Measurements from ENCODE around the gene ANKRD6.
"Not testable (repeated sequence)": the region's sequence is repeated elsewhere in the genome, so short reads cannot be mapped to it uniquely, and the experiment has no call there.

The ANKRD6 gene

GRCh38 chr6:89611666-89612065, 178.7 kb downstream of the ANKRD6 start:
- no peak for DNase-seq

DNA sequence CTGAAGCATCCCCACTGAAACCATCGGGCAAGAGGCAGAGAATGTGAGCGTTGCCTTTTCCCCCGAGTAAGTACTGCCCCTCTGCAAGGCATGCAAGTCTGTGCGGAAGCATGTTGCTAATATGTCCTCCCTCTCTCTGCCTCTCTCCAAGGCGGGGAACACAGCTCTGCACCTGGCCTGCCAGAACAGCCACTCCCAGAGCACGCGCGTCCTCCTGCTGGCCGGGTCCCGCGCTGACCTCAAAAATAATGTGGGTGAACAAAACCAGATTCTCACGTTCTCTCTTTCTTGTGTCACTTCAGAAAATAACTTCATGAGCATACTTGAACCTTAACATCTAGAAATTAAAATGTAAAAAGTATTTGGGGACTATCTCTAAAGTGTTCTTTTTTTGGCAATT, 179.2 kb downstream of the ANKRD6 start:
- no peak for DNase-seq

DNA sequence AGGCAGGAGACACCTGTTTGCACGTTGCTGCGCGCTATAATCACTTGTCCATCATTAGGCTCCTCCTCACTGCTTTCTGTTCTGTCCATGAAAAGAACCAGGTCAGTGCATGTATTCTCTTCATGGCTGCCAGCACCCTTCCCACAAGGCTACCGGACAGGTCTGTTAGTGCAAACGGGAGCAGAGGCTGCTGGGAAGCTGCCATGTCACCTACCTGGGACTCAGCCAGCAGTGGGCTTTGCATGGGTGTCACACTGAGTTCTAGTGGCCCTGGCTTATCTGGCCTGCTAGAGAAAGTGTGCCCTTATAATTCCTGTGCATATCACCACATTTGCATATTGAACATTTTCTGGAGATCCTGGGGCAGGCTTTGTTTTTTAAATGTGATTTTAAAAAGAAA, 180.8 kb downstream of the ANKRD6 start:
- DNase-seq, result no peak

DNA sequence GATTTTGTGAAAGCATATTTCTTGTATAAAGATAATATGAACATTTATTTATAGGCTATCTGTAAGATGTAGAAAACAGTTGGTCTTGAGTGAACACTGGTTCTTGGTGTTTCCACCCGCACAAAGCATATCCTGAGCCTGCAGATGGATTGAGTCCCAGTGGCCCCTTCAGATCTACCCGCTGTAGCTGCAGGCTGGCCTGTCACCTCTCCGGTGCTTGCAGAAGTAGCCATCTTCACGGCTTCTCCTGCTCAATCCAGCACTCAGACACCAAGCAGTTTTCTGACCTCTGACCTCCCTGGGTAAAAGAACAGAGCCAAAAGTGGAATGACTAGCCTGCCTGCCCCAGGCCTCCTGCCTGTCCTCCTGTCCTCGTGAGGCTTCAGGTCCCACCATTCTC, 182.9 kb downstream of the ANKRD6 start:
- no peak for DNase-seq

DNA sequence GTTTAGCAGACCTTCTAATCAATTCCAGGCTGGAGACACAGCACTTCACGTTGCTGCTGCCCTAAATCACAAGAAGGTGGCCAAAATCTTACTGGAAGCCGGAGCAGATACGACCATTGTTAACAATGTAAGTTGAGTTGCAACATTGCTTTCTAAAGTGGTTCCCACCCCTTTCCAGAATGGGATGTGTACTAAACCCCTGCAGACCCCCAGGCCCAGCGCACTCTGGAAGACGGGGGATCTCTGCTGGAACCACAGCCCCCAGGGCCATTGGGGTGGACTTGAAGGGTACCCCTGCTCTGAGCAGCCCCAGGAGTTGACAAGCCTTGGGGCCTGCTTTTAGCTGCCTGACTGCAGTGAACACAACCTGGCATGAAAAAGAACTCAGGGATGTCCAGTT, 183.6 kb downstream of the ANKRD6 start:
- DNase-seq, result no peak

GRCh38 chr6:89618026-89618425, 185.1 kb downstream of the ANKRD6 start:
- no peak for DNase-seq

DNA sequence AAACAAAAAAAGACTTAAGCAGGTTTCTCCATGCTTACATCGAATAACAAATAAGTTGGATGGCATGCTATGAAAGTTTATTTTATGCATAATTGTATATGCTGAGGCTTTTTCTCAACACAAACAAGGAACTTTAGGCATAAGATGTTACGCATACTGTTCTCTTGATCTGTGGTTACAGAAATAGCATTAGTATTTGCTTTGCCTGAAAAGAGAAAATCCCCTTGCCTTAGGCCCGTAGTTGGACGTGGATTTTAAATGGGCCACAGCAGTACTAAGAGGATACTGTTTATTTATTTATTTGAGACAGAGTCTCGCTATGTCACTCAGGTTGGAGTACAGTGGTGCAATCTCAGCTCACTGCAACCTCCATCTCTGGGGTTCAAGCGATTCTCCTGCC, 186.6 kb downstream of the ANKRD6 start:
- no peak for DNase-seq

DNA sequence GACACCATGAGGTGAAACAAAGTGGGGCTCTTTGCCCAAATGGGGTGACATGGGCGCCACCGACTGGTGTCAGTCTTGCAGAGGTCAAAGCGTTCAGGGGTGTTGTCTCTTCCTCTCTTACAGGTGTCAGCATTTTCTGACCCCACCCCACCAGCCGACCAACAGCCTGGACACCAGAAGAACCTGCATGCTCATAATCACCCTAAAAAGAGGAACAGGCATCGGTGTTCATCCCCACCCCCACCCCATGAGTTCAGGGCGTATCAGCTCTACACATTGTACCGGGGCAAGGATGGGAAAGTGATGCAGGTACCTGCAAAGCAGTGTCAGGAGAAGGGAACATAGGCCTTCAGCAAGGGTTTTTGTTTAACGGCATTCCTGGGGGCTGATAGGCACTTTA, 190.8 kb downstream of the ANKRD6 start:
- DNase-seq, result no peak

DNA sequence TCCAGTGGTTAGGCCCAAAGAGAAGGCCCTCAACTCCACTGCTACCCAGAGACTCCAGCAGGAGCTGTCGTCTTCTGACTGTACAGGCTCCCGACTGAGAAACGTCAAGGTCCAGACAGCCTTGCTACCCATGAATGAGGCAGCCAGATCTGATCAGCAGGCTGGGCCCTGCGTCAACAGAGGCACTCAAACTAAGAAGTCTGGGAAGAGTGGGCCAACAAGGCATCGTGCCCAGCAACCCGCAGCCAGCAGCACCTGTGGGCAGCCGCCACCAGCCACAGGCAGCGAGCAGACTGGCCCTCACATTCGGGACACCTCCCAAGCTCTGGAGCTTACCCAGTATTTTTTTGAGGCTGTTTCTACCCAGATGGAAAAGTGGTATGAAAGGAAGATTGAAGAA, 197.5 kb downstream of the ANKRD6 start:
- DNase-seq, result no peak

- DNase-seq, result not testable (repeated sequence)
Observed at GRCh38 chr6:89636412-89636811, 203.5 kb downstream of the ANKRD6 start.

- no peak for DNase-seq
Observed at GRCh38 chr6:89637960-89638319, 205.0 kb downstream of the ANKRD6 start.

- DNase-seq, result peak; percentile 87
Observed at GRCh38 chr6:89638320-89639195, 205.6 kb downstream of the ANKRD6 start, which contains the start of gene LYRM2. Gene LYRM2, minus strand, starts transcription at chr6:89638747. Its CDS starts 31 bp downstream, at chr6:89638716.

GRCh38 chr6:89640804-89641203, 207.9 kb downstream of the ANKRD6 start:
- no peak for DNase-seq

DNA sequence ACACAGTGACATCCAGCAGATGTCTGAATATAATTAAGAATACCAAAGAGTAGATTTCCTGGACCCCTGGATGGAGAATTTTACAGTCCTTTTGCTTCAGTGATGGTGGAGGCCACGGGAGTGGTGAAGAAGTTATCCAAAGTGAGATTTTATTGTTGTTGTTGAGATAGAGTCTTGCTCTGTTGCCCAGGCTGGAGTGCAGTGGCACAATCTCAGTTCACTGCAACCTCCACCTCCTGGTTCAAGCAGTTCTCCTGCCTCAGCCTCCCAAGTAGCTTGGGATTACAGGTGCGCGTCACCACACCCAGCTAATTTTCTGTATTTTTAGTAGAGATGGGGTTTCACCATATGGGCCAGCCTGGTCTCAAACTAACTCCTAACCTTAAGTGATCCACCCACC, 208.6 kb downstream of the ANKRD6 start:
- DNase-seq, result not testable (repeated sequence)

- DNase-seq, result no peak
Observed at GRCh38 chr6:89642956-89643355, 210.0 kb downstream of the ANKRD6 start.

- DNase-seq, result no peak
Observed at GRCh38 chr6:89643406-89643805, 210.5 kb downstream of the ANKRD6 start.

GRCh38 chr6:89644864-89645263, 211.9 kb downstream of the ANKRD6 start:
- peak; percentile 10 for DNase-seq

- DNase-seq, result no peak
Observed at GRCh38 chr6:89649682-89650081, 216.7 kb downstream of the ANKRD6 start.

DNA sequence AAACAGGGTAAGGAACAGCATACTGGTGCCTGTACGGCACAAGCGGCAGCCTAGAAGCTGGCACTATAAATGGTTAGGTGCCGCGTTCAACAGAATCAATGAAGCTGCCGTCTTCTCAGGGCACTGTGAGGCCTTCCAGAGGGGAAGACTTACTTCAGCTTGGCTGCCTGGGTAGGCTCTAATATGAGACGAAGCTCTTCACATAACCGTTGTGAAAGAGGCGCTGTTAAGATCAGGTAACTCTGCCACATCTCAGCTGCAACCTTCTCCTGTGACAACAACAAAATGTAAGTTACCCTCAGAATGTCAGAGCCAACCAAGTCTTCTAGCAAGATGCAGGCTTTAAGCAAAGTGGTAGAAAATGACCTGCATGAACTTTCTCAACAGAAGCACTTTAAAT, 217.6 kb downstream of the ANKRD6 start:
- DNase-seq, result no peak

- DNase-seq, result no peak
Observed at GRCh38 chr6:89655122-89655521, 222.2 kb downstream of the ANKRD6 start.

DNA sequence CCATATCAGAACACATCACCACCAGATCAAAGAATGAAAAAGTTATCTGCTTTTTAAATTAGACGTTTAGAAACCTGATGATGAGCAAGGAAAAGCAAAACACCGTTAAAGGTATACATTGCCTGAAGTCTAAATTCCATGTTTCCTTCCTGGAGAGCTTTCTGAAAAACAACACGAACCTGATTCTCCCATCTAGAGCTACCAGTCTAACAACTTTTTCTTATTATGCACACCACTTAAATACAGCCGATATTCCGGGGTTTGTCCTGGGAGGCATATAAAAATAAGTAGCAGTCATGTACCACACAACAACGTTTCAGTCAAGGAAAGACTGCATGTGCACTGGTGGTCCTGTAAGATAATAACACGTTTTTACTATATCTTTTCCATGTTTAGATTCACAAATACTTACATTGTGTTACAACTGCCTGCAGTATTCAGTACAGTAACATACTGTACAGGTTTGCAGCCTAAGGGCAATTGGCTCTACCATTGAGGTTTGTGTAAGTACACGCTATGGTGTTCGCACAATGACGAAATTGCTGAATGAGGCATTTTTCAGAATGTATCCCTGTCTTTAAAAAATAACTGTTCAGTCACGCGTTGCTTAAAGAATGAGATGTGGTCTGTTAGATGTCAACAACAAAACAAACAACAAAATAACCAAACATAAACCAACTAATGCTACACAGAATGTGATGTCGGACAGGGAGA, 224.7 kb downstream of the ANKRD6 start:
- DNase-seq, result no peak

DNA sequence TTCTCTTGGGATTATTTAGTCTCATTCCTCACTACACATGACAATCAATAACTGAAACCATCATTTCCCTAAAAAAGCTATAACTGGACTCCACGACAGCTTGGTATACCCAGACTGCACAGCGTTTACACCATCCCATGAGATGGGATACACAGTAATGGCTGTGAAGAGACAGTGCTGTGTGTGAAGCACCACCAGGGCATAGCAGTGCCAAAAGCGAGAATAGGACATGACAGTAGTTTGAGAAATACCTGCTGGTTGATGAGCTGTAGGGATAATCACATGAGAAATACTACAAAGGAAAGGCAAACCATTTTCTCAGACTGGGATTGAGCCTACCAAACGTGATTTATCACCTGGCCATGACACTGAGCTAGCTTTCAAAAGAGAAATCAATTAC, 228.0 kb downstream of the ANKRD6 start:
- no peak for DNase-seq

- DNase-seq, result no peak
Observed at GRCh38 chr6:89661559-89661958, 228.6 kb downstream of the ANKRD6 start.

GRCh38 chr6:89662659-89663223, 229.8 kb downstream of the ANKRD6 start:
- DNase-seq, result no peak

All from DMS79 (cell line).